SIG-M5 treated with dmso at 0.1 percent for 504 hours (cell line): ENCODE data around the gene MPP3.
A peak's percentile ranks its signal among the peaks of the same experiment; 100 is the strongest.

Experiments used
- DNase-seq: peaks from one replicate; lab custom pipeline; 2025; ENCODE audit not compliant: unreplicated experiment; lab: John Stamatoyannopoulos, UW

Gene MPP3

DNA sequence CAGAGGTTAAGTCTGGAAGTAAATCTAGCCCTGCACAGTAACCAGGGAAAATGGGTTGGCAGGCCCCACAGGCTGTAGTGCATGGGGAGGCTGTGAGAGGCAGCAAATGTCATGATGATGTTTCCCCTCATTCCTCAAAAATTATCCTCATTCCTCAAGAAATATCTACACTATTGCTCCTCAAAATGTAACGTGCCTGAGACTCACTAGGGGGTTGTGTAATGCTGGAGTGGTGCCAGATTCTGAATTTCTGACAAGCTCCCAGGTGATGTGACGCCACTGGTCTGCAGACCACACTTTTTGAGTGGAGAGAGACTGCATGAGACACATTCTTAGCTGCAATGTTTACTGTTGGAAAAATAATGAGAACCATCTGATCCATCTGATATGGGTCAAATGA lies 1.2 kb upstream of the MPP3 start:
- DNase-seq = no peak

- no peak for DNase-seq
Measured at GRCh38 chr17:43832168-43832975, 574 bp downstream of the MPP3 start.

GRCh38 chr17:43831633-43832032 lies 1.3 kb downstream of the MPP3 start:
- no peak for DNase-seq

GRCh38 chr17:43830510-43831140 lies 2.3 kb downstream of the MPP3 start:
- no peak for DNase-seq

- no peak for DNase-seq
Measured at GRCh38 chr17:43829738-43830137, 3.2 kb downstream of the MPP3 start.

DNA sequence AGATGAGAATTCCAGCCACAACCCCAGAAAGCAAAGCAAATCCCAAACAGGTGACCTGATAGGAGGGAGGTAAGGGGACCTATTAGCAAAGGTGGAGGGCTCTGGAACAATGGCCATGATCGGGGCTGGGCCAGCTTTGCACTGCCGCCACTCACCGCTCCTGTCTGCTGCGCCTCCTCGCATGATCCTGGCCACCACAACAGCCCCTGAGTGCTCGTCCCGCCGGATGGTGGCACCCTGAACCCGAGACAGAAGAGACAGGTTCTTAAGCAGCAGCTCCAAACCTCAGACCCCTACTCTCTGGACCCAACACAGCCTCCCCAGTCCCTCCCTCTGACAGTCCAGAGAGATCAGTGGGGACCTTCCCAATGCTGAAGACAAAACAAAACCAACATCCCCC lies 5.3 kb downstream of the MPP3 start:
- no peak for DNase-seq

DNA sequence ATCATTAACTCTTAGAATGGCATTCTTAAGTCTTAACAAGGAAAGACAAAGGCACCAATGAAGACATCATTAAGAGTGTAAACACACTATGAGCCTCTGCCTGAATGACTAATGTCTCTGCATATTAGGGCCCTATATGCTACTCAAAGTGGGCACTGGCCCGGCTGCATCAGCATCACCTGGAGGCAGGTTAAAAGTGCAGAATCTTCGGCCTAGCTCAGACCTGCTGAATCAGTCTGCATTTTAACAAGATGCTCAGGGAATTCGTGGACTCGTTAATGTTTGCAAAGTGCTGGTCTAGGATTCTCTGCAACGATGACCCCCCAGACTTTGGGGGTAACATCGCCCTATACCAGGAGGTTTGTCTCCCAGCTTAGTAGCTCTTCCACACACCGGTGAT lies 6.7 kb downstream of the MPP3 start:
- no peak for DNase-seq

DNA sequence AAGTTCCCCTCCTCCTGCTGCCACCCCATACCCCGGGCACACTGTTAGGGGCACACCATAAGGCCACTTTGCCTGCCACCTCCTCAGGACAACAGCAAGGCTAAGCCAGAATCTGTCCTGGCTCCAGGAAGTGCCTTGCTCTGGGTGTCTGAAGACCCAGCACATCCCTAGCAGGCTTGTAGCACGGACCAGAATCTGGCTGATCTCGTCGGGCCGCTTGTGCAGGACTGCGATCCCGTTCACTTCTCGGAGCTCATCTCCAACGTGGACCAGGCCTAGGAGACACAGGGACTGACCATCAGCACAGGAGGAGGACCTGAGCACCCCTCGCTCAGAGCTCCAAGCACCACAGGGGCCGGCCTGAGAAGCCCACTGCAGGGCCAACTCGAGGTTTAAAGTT lies 7.4 kb downstream of the MPP3 start:
- no peak for DNase-seq

- DNase-seq = no peak
Measured at GRCh38 chr17:43823350-43824084, 9.4 kb downstream of the MPP3 start.

GRCh38 chr17:43822570-43823190 lies 10.3 kb downstream of the MPP3 start:
- no peak for DNase-seq

DNA sequence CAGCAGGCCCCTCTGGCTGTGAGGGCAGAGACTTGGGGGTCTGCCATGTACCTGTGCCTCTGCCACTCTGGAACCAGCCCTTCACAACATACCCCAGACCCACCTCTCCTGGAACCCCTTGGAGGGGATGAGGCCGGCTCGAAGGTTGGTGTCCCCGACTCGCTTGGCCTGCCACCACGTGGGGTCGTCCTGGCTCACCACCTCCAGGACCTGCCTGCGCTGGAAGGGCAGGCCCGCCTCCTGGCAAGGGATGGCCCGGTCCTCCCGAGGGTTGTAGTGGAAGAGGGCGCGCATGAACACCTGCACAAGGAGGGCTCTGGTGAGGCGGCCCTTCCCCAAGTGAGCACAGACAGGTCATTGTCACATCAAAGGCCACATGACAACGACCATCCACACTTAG lies 12.2 kb downstream of the MPP3 start:
- no peak for DNase-seq

- DNase-seq = no peak
Measured at GRCh38 chr17:43818966-43819365, 14.0 kb downstream of the MPP3 start.

DNA sequence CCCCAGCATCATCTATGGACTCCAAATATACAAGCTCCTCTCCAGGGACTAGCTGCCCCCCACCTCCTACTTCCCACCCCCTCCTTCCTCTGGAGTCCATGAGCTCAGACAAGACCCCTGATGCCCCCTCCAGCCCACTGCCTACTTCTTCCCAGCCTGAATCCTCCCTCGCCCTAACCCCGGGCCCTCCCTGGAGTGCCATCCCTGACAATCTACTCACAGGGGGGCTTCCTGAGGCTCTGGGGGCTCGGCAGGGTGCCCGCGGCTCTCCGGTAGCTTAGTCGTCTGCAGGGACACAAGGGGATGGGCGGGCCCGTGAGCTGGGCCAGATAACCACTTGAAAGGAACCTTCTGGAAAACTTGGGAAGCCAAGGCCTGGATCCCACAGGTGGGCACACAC lies 15.1 kb downstream of the MPP3 start:
- DNase-seq = no peak

GRCh38 chr17:43816336-43817320 lies 16.3 kb downstream of the MPP3 start:
- DNase-seq = no peak

DNA sequence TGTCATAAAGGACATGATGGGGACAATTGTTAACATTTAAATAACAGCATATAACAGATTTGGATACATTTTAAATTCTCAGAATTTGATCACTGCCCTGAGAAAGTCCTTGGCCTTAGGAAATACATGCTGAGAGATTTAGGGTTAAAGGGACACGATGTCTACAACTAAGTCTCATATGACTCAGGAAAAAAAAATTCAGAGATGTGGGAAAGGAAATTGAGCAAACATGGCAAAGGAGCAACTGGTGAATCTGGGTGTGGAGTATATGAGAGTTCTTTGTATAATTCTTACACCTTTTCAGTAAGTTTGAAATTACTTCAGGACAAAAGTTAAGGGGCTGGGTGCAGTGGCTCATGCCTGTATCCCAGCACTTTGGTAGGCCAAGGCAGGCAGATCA lies 18.2 kb downstream of the MPP3 start:
- DNase-seq = peak; percentile 23

DNA sequence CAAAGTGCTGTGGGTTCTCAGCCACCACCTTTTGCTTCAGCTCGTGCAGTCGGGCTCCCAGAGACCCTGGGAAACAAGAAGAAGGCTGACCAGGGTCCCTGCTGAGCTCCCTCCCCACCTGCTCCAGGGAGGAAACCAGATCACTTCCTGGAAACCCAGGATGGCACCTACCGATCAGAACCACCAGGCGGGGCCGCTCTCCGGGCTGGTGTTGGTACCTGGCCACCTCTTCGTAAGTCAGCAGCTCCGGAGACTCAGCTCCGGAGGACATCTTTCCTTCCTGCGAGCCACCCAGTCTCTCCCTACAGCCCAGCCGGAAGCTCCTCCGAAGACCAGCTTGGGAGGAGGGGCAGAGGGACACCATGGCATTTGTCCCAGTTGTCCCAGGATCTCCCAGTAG lies 18.9 kb downstream of the MPP3 start:
- no peak for DNase-seq

- DNase-seq = no peak
Measured at GRCh38 chr17:43813386-43813785, 19.6 kb downstream of the MPP3 start.

- DNase-seq = no peak
Measured at GRCh38 chr17:43812396-43813265, 20.3 kb downstream of the MPP3 start.

DNA sequence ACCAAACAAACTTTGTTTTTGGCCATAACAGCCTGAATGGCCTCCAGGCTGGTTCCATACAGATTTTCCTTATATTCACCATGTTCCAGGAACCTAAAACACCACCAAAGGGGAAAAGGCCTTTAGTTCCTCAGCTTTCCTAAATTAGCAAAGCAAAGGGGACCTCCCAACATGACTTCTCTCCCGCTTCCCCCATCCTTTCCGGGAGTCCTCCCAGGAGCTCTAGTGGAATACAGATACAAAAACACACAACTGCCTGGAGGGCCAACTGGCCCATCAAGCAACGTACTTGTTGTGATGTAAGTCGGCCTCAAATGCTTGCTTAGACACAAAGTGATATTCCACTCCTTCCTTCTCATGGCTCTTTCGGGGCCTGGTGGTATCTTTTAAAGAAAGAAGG lies 22.1 kb downstream of the MPP3 start:
- DNase-seq = no peak
